Measurements from ENCODE around the gene ZEB1.

GRCh38 chr10:31395695-31396094 lies 76.7 kb downstream of the ZEB1 start:
- TF ChIP-seq, protein P1, sequence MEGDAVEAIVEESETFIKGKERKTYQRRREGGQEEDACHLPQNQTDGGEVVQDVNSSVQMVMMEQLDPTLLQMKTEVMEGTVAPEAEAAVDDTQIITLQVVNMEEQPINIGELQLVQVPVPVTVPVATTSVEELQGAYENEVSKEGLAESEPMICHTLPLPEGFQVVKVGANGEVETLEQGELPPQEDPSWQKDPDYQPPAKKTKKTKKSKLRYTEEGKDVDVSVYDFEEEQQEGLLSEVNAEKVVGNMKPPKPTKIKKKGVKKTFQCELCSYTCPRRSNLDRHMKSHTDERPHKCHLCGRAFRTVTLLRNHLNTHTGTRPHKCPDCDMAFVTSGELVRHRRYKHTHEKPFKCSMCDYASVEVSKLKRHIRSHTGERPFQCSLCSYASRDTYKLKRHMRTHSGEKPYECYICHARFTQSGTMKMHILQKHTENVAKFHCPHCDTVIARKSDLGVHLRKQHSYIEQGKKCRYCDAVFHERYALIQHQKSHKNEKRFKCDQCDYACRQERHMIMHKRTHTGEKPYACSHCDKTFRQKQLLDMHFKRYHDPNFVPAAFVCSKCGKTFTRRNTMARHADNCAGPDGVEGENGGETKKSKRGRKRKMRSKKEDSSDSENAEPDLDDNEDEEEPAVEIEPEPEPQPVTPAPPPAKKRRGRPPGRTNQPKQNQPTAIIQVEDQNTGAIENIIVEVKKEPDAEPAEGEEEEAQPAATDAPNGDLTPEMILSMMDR (conservative IDR thresholded peaks at IDR 0.05; ENCODE audit: low read length): no peak
- TF ChIP-seq EZH2phosphoT487 (IDR thresholded peaks at IDR 0.05; ENCODE audit: borderline replicate concordance): no peak
